Subcutaneous adipose tissue (tissue), 4 donors: ENCODE measurements around the gene WDR20. TPM values are rescaled to one million over a fixed set of nuclear protein-coding genes. Genes with fewer than 3 reads are reported as not detected.

Source experiments
- total RNA-seq, 4 donors: library from RNA; depleted of rRNA; stranded (reverse); fragments of >200 nt; gene quantifications; one replicate each; pipeline ENCODE4 v1.1.0, GENCODE V29; 2016
- TF ChIP-seq, protein P1 (sequence below): fragments of 450-650 bp; IDR thresholded peaks from one replicate; pipeline ENCODE4 v1.5.1; 2016; ENCODE audit warnings: low read depth, mild to moderate bottlenecking, control low read depth, antibody characterized with exemption, moderate library complexity

Gene WDR20
- total RNA-seq, 4 donors from 2014 or later = 21.2 to 29.3 (median 26.5) TPM

DNA sequence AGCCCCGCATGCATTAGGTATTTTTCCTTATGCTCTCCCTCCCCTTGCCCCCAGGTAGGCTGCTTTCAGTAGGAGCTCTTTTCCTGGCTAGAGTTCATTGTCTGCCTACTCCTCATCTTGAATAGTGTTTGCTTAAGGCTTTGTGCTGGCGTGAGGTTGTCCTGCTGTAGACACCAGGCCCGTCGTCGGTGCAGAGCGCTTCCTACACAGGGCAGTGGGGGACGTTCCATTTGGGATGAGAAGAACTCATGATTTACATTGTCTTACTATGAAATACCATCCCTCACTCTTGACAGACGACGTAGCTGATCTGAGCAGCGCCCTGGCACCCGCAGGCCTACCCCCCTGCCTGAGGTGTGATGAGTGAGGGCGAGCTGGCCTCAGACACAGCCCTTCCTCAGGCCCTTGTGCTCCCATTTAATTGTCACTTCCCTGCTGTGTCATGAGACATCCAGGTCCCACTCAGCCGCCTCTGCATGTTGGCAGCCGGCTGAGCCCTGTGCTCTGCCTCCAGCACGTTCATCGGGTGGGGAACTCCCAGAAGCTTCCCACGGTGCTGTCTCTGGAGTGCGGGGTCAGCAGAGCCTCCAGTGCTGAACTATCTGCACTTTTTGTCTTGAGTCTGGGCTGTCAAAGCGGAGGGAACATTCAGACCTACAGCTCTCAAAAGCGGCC lies 76.0 kb downstream of the WDR20 start:
- TF ChIP-seq, protein P1, sequence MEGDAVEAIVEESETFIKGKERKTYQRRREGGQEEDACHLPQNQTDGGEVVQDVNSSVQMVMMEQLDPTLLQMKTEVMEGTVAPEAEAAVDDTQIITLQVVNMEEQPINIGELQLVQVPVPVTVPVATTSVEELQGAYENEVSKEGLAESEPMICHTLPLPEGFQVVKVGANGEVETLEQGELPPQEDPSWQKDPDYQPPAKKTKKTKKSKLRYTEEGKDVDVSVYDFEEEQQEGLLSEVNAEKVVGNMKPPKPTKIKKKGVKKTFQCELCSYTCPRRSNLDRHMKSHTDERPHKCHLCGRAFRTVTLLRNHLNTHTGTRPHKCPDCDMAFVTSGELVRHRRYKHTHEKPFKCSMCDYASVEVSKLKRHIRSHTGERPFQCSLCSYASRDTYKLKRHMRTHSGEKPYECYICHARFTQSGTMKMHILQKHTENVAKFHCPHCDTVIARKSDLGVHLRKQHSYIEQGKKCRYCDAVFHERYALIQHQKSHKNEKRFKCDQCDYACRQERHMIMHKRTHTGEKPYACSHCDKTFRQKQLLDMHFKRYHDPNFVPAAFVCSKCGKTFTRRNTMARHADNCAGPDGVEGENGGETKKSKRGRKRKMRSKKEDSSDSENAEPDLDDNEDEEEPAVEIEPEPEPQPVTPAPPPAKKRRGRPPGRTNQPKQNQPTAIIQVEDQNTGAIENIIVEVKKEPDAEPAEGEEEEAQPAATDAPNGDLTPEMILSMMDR = no peak

DNA sequence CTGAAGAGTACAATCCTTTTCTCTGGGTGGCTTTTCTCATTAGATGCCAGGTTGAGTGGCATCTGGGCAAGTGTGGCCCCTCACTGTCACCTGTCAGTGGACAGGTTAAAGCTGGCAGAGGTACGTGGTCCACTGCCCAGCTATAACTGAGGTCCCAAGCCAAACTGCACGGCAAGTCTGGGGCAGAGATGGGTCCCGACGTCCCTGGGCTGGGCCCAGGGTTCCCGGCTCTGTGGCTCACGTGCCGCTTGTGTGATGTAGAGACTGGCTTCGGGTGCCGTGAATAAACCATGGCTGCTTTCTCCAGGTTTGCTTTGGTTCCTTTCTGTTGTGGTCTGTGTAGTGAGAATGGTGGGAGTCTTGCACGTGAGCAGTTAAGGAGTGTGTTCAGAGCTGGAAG lies 77.7 kb downstream of the WDR20 start:
- TF ChIP-seq, protein P1 = no peak

DNA sequence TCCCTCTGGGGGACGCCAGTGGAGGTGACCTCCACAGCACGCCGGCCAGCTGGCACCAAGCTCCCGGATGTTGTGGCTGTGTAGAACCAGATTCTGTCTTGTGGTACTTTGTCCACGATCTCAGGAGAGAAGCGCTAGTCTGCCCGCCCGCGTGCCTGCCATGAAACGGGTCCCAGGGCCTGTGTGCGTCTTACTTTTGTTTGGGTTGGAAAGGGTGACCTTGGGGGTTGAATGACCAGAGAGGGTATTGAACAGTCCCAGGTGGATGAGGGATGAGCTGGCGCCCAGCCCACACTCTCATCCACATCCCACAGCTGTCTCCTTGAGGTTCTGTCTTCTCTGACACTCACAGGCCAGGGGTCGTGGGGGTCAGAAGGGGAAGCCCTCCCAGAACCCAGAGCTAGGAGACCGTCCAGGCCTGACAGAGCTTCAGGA lies 78.3 kb downstream of the WDR20 start:
- TF ChIP-seq, protein P1 = no peak

DNA sequence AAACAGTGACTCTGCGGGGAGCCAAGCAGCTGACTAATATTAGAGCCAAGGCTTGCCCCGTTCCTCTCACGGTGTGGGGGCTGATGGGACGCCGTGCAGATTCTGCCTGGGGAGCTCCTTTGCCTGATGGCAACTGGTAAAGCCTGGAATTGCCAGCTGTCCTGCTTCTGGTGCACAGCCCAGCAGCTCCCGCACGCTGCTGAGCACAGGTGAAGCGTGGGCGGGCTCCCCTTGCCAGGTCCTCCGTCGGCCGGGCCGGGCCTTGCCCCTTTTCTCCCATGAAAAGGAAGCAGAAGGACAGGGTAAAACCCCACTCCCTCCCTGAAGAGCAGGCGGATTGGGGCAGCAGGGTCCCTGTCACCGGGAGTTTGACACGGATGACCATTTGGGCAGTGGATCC lies 79.0 kb downstream of the WDR20 start:
- TF ChIP-seq, protein P1 = no peak

DNA sequence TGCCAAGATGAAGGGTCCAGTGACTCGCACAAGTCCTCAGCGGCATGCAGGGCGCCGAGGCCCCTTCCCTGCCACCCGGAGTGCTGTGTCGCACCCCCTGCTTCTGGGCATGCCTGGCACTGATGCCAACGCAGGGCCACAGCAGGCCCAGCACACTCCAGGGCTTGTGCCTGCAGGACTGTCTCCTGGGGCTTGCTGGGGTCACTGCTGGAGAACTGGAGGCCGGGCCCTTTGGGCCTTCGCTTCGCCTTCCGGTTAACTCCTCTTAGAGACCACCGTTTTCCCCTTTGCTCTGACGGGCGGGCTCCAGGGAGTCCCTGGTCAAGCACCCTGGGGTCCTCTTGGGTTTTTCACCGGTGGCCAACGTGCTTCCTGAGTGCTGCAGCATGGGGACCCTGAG lies 79.6 kb downstream of the WDR20 start:
- TF ChIP-seq, protein P1 = no peak

DNA sequence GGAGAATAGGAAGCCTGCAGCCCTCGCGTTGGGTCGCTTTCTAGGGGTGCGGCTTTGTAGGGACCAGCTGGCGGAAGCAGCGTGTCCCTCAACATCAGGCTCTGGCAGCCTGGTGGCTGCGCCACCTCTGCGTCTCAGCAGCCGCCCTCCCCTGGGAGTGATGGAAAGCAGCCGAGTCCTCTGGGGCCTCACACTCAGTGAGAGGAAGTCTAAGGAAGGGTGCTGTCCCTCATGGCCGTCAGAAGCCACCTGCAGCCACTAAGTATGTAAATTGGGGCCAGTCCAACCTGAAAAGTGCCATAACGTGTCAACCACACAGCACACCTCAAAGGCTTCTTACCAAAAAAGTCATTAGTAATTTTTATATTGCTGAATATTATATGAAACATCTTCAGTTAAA lies 80.3 kb downstream of the WDR20 start:
- TF ChIP-seq, protein P1 = no peak

DNA sequence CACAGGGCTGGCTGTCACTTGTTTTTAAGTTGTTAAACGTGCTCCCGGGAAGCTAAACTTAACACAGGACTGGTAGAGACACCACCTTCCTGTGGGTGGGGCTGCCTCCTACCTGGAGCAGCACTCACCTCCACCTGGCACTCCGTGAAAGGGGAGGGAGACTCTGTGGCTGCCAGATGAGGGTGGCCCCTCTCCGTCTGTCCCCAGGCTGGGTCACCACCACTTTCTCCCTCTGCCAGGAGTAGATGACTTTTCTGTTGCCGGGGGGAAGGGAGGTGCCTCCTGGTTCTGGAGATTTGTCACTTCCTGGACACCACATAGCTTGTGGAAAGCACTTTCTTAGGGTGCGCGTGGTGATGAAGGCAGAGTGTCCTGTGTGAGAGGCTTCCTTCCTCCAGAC lies 81.3 kb downstream of the WDR20 start:
- TF ChIP-seq, protein P1 = no peak
